ENCODE data around the gene RNF207.

- TF ChIP-seq POLR2A (IDR thresholded peaks at IDR 0.05) (no peak), CTCF (IDR thresholded peaks at IDR 0.05) (no peak)
Observed at GRCh38 chr1:6247651-6248050, 41.7 kb downstream of the RNF207 start.
